GM06990 (cell line): Measurements from ENCODE around the gene NTSR1.

Experiments used
- DNase-seq: peaks from one replicate; pipeline ENCODE4 v3.0.0-alpha.2; 2011; ENCODE audit not compliant: insufficient read length; ENCODE audit errors: extremely low read depth
- H3K27me3 ChIP-seq: replicated peaks from 2 replicates; pipeline ENCODE4 v1.6.0; 2011; ENCODE audit warnings: low read length; ENCODE audit not compliant: control insufficient read depth, insufficient read depth
- H3K36me3 ChIP-seq: 2 replicates; pipeline ENCODE4 v1.5.1; 2011; ENCODE audit warnings: low read length; ENCODE audit not compliant: control insufficient read depth, insufficient read depth
- H3K4me3 ChIP-seq: replicated peaks from 2 replicates; pipeline ENCODE4 v1.5.1; 2011; ENCODE audit warnings: low read depth, mild to moderate bottlenecking, control low read depth, low read length
- CTCF ChIP-seq: IDR thresholded peaks from 2 replicates; pipeline ENCODE4 v1.5.1; 2011; ENCODE audit warnings: low read length, control low read depth, mild to moderate bottlenecking, inconsistent platforms; ENCODE audit not compliant: insufficient read depth, poor library complexity, severe bottlenecking

The NTSR1 gene

GRCh38 chr20:62706857-62707256 is 1.8 kb upstream of the NTSR1 start:
- no peaks in the 10 kb centered on the region for H3K36me3 ChIP-seq
- no peak overlapping the region for H3K4me3 ChIP-seq
- TF ChIP-seq CTCF, result no peak
- DNase-seq, result no peak
- peaks cover 1% of the 10 kb centered on the region for H3K27me3 ChIP-seq

- Histone ChIP-seq H3K36me3 (no peaks in the 10 kb centered on the region), H3K27me3 (peaks cover 1% of the 10 kb centered on the region)
- DNase-seq, result no peak
Measured at GRCh38 chr20:62707276-62707920, 1.2 kb upstream of the NTSR1 start.

GRCh38 chr20:62707921-62708521 is 615 bp upstream of the NTSR1 start:
- Histone ChIP-seq H3K4me3 (no peak overlapping the region), H3K36me3 (no peaks in the 10 kb centered on the region), H3K27me3 (peaks cover 1% of the 10 kb centered on the region)
- DNase-seq, result no peak
- peak; percentile 30 for TF ChIP-seq CTCF

More at GRCh38 chr20:62707276-62707920, 1.2 kb upstream of the NTSR1 start:
- TF ChIP-seq CTCF, result no peak
- no peak overlapping the region for H3K4me3 ChIP-seq

GRCh38 chr20:62709537-62709905 is 885 bp downstream of the NTSR1 start:
- no peak for DNase-seq
- Histone ChIP-seq H3K36me3 (no peaks in the 10 kb centered on the region), H3K27me3 (peaks cover 1% of the 10 kb centered on the region), H3K4me3 (no peak overlapping the region)
- TF ChIP-seq CTCF, result no peak

- no peaks in the 10 kb centered on the region for H3K36me3 ChIP-seq
- no peak overlapping the region for H3K4me3 ChIP-seq
- TF ChIP-seq CTCF, result no peak
- peaks cover 1% of the 10 kb centered on the region for H3K27me3 ChIP-seq
- no peak for DNase-seq
Measured at GRCh38 chr20:62710221-62710885, 1.7 kb downstream of the NTSR1 start.
